K562 (cell line): ENCODE results near the gene COX19. TPM values are rescaled to one million over a fixed set of nuclear protein-coding genes. Genes with fewer than 3 reads are reported as not detected.
"Not testable (repeated sequence)": the region's sequence is repeated elsewhere in the genome, so short reads cannot be mapped to it uniquely, and the experiment has no call there.

Experiments
- ATAC-seq: fragments of 200-7000 bp; cut with Tn5 transposase; 3 replicates; pipeline ENCODE4 v1.9.1; 2020; ENCODE audit warnings: moderate library complexity
- BruUV-seq: library from RNA; stranded (reverse); fragments of 400-500 nt; replicated peaks from 2 replicates; lab custom pipeline; 2021; lab: Mats Ljungman, UMichigan
- CTCF ChIA-PET: fragments of 300-600 bp; formaldehyde crosslinking; extraction: SDS; loops from one replicate; lab custom pipeline; 2021; ENCODE audit warnings: low intra/inter-chr PET ratio; lab: Yijun Ruan, JAX
- POLR2A ChIA-PET: fragments of 300-600, 350-650 bp; sonication (Branson Sonifier 250); formaldehyde crosslinking; extraction: SDS; loops from one replicate; lab custom pipeline; 2021; ENCODE audit warnings: antibody characterized with exemption, inconsistent platforms; lab: Yijun Ruan, JAX
- DNase-seq, 4 experiments: peaks; one replicate each; pipeline versions ENCODE4 v3.0.0 to v3.0.0-alpha.2; 2011 to 2018; ENCODE audit warnings: low spot score in 3 of 4, mixed read lengths in 3 of 4; ENCODE audit errors: extremely low read depth in 1 of 4
- FAIRE-seq: peaks from 2 replicates; lab custom pipeline; 2011; peaks lifted over from hg19 to GRCh38; lab: Jason Lieb, UNC
- H2AFZ ChIP-seq: 2 replicates; pipeline ENCODE4 v1.6.0; 2011; ENCODE audit warnings: low read depth, low read length, control low read depth, inconsistent platforms
- H3K27ac ChIP-seq: fragments of 200-600 bp; 3 replicates; pipeline ENCODE4 v1.8.0; 2011; ENCODE audit warnings: low read depth, mild to moderate bottlenecking, control low read depth, inconsistent platforms, low read length, moderate library complexity, mixed read lengths; ENCODE audit errors: extremely low read depth
- H3K27me3 ChIP-seq, 2 experiments: fragments of 300-600 bp in 1 of 2; 2 replicates in 1 of 2; 3 replicates in 1 of 2; pipeline versions ENCODE4 v1.6.0 to v1.8.0; 2011; ENCODE audit warnings: inconsistent platforms in 2 of 2, low read length in 2 of 2, mild to moderate bottlenecking in 1 of 2, mixed read lengths in 1 of 2, moderate library complexity in 1 of 2; ENCODE audit not compliant: control insufficient read depth in 2 of 2, insufficient read depth in 2 of 2
- H3K36me3 ChIP-seq: fragments of 300-600 bp; 3 replicates; pipeline ENCODE4 v1.8.0; 2011; ENCODE audit warnings: mild to moderate bottlenecking, low read length, inconsistent platforms; ENCODE audit not compliant: control insufficient read depth, insufficient read depth
- H3K4me1 ChIP-seq, 2 experiments: fragments of 200-600 bp in 1 of 2; replicated peaks in 1 of 2; 2 replicates in 1 of 2; 3 replicates in 1 of 2; pipeline versions ENCODE4 v1.5.1 to v1.8.0; 2011; ENCODE audit warnings: inconsistent platforms in 2 of 2, low read length in 2 of 2, mild to moderate bottlenecking in 1 of 2, mixed read lengths in 1 of 2, moderate library complexity in 1 of 2; ENCODE audit not compliant: control insufficient read depth in 2 of 2, insufficient read depth in 2 of 2
- H3K4me2 ChIP-seq: 2 replicates; pipeline ENCODE4 v1.6.1; 2011; ENCODE audit warnings: low read length, control low read depth, inconsistent platforms, mixed read lengths; ENCODE audit not compliant: insufficient read depth
- H3K4me3 ChIP-seq: fragments of 200-600 bp; sonication (generic), shearing (Covaris generic); 2 replicates; pipeline ENCODE4 v1.5.1; 2016; ENCODE audit warnings: control low read depth, inconsistent platforms
- H3K79me2 ChIP-seq: fragments of 200-600 bp; 3 replicates; pipeline ENCODE4 v1.8.0; 2011; ENCODE audit warnings: low read length, inconsistent platforms; ENCODE audit not compliant: control insufficient read depth, insufficient read depth
- H3K9ac ChIP-seq, 2 experiments: 2 replicates each; pipeline versions ENCODE4 v1.6.0 to v1.6.1; 2011; ENCODE audit warnings: low read depth in 2 of 2, low read length in 2 of 2, control low read depth in 1 of 2, inconsistent platforms in 1 of 2, mild to moderate bottlenecking in 1 of 2, mixed read lengths in 1 of 2; ENCODE audit not compliant: insufficient read depth in 1 of 2
- H3K9me1 ChIP-seq: one replicate; pipeline ENCODE4 v1.6.0; 2011; ENCODE audit warnings: inconsistent platforms, mild to moderate bottlenecking, low read length, moderate library complexity; ENCODE audit not compliant: control insufficient read depth, insufficient read depth
- H3K9me3 ChIP-seq: replicated peaks from 2 replicates; pipeline ENCODE4 v1.5.1; 2011; ENCODE audit warnings: low read depth, low read length, inconsistent platforms; ENCODE audit not compliant: control insufficient read depth, insufficient read depth
- H4K20me1 ChIP-seq: replicated peaks from 2 replicates; pipeline ENCODE4 v1.6.1; 2011; ENCODE audit warnings: low read length, inconsistent platforms, mixed read lengths; ENCODE audit not compliant: control insufficient read depth, insufficient read depth
- BHLHE40 ChIP-seq: IDR thresholded peaks from 2 replicates; pipeline ENCODE4 v1.6.1; 2011; ENCODE audit warnings: low read length, improper control_type of control experiment
- CEBPB ChIP-seq: fragments of 450-650 bp; IDR thresholded peaks from 2 replicates; pipeline ENCODE4 v1.6.1; 2016; ENCODE audit warnings: missing genetic modification characterization, missing compliant biosample characterization
- POLR2AphosphoS5 ChIP-seq: IDR thresholded peaks from 2 replicates; pipeline ENCODE4 v1.6.1; 2011; ENCODE audit warnings: mild to moderate bottlenecking, low read depth, low read length, moderate library complexity; ENCODE audit not compliant: control insufficient read depth, insufficient read depth
- WGBS: fragments of 100-300 bp; shearing (Covaris generic); methylation state at CpG from one replicate; pipeline ENCODE4 v1.1.6; 2016; ENCODE audit warnings: low coverage, mixed read lengths; ENCODE audit not compliant: insufficient coverage; ENCODE audit errors: missing lambda C conversion rate; 5-methylcytosine and 5-hydroxymethylcytosine counted together
- in situ Hi-C: fragments of 300-500 bp; cut with MboI; formaldehyde crosslinking; loops from 4 replicates; pipeline ENCODE4 v1.15.0; 2018; ENCODE audit warnings: inconsistent platforms, mixed read lengths
- intact Hi-C: fragments of 100-400 bp; cut with micrococcal nuclease; formaldehyde crosslinking; loops from 2 replicates; pipeline ENCODE4 v1.14.2; 2022
- polyA plus RNA-seq, 8 experiments: library from polyadenylated mRNA; depleted of rRNA in 4 of 8; stranded (reverse) in 5 of 8; unstranded in 3 of 8; fragments of >200 nt; fragmentation: Nextera tagmentation in 2 of 8; fragmentation: Illumina TruSeq in 1 of 8; extraction: Ambion mirVana in 2 of 8; extraction: Trizol in 1 of 8; gene quantifications; 2 replicates each; pipeline versions ENCODE4 v1.2.1 to v1.2.3, GENCODE V29; 2011 to 2014; ENCODE audit warnings: inconsistent platforms in 1 of 8, missing spikeins in 1 of 8
- total RNA-seq, 7 experiments: library from RNA; depleted of rRNA in 6 of 7; stranded (reverse); fragments of >200 nt in 6 of 7; fragmentation: Illumina TruSeq in 2 of 7; extraction: Trizol in 2 of 7; gene quantifications; 2 replicates each; pipeline versions ENCODE4 v1.2.1 to v1.2.3, GENCODE V29; 2011 to 2021; ENCODE audit warnings: low replicate concordance in 1 of 7

Gene COX19
- total and polyA plus RNA-seq, 9 of the 15 experiments (the other 6 are each of a cell fraction or from before 2014, with no cell fraction given): 5.2 to 10.5 (median 7.9) TPM

DNA sequence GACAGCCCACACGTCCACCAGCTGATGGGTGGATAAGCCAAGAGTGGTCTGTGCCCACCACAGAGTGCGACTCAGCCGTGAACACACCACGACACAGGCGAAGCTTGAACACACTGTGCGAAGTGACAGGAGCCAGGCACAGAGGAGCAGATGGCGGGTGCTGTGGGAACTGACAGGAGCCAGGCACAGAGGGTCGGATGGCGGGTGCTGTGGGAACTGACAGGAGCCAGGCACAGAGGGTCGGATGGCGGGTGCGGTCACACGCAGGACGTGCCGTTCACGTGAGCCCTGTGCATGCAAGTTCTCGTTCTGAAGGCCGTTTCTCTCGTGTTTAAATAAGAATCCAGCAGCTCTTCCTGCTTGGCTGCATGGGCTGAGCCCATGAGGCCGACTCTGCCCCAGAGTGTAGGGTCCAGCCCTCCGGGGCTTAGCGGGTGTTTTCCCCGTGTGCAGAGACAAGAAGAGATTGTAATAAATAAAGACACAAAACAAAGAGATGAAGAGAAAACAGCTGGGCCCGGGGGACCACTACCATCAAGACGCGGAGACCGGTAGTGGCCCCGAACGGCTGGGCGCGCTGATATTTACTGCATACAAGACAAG, 15.0 kb downstream of the COX19 start:
- intact Hi-C loops (loop anchor here (10.0 kb wide), 2 partner anchors 176 to 646 kb away; no protein-coding TSS in a partner anchor), in situ Hi-C loops (loop anchor here (10.0 kb wide), 1 partner anchor 646 kb away; no protein-coding TSS in a partner anchor)
- ChIA-PET CTCF (no interaction called here), POLR2A (interaction anchor here (0.9 kb wide), 1 partner anchor 12 kb away, joined by 3 read pairs; no protein-coding TSS in a partner anchor)
- Histone ChIP-seq H4K20me1 (peaks cover 7% of the 10 kb centered on the region; the same call in 1 of the 2 replicates), H3K9me1 (no peaks in the 10 kb centered on the region), H3K27me3 (peaks cover 32 to 59% of the 10 kb centered on the region in 2 experiments; a peak in 4 of 5 replicates), H3K4me1 (peaks cover 0 to 53% of the 10 kb centered on the region in 2 experiments; a peak in 2 of 5 replicates), H3K36me3 (no peaks in the 10 kb centered on the region), H3K9ac (no peak overlapping the region; a peak in 1 of 4 replicates), H2AFZ (no peak overlapping the region), H3K4me2 (no peak overlapping the region), H3K9me3 (no peaks in the 10 kb centered on the region), H3K4me3 (no peak overlapping the region), H3K79me2 (no peaks in the 10 kb centered on the region), H3K27ac (no peak overlapping the region)
- TF ChIP-seq BHLHE40 (peak; percentile 29; the same call in 1 of the 2 replicates), CEBPB (tag) (no peak), POLR2AphosphoS5 (no peak)
- DNase-seq: no peak
- BruUV-seq: no TSS peak
- no peak for FAIRE-seq
- 28% methylated on average over 31 of the region's 31 CpGs for WGBS
- ATAC-seq: no peak

GRCh38 chr7:959740-960139, 15.6 kb downstream of the COX19 start:
- DNase-seq, H4K20me1 ChIP-seq, H3K79me2 ChIP-seq, H3K4me2 ChIP-seq, H3K9ac ChIP-seq, H3K9me3 ChIP-seq, H3K36me3 ChIP-seq, ATAC-seq, H3K9me1 ChIP-seq, BruUV-seq, H3K27ac ChIP-seq, H3K4me3 ChIP-seq, H2AFZ ChIP-seq, FAIRE-seq: not testable (repeated sequence)
- CTCF ChIA-PET: interaction anchor here (0.7 kb wide), 1 partner anchor 37 kb away, joined by 4 read pairs; no protein-coding TSS in a partner anchor
- in situ Hi-C loops: loop anchor here (10.0 kb wide), 1 partner anchor 645 kb away; no protein-coding TSS in a partner anchor
- POLR2A ChIA-PET: interaction anchor here (0.8 to 0.9 kb wide), 3 partner anchors 13 to 792 kb away, joined by 3 to 5 read pairs (median 3); no protein-coding TSS in a partner anchor
- intact Hi-C loops: loop anchor here (10.0 kb wide), 2 partner anchors 175 to 645 kb away; no protein-coding TSS in a partner anchor
- 26% methylated on average over 10 of the region's 10 CpGs for WGBS
- peaks cover 0 to 54% of the 10 kb centered on the region in 2 experiments; a peak in 2 of 5 replicates for H3K4me1 ChIP-seq
- H3K27me3 ChIP-seq: peaks cover 32 to 64% of the 10 kb centered on the region in 2 experiments; a peak in 4 of 5 replicates
